ENCODE measurements around the gene MCM9.

- TF ChIP-seq CTCF (IDR thresholded peaks at IDR 0.05) (no peak), POLR2A (IDR thresholded peaks at IDR 0.05) (no peak)
Measured at GRCh38 chr6:118890997-118891790, 43.8 kb downstream of the MCM9 start.

Measured in Peyer's patch (tissue), 4 donors.